ENCODE results near the gene AGBL3.

DNA sequence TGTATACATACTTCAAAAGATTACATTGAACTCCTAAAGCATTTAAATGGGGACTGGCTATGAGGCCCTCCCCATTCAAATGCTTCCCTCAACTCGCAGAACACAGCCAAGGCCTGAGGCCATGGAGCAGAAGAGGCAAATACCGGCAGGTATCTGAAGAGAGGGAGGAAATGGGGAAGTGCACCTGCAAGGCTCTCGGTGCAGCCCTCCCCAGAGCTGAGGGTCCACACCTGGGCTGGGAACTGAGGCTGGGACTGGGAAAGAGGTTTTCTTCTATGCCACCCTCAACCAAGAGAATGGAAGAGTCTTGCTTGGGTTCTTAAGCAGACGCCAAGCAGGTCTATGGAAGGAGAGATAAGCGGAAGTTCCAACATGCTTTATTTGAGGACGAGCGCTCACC is 197.2 kb downstream of the AGBL3 start:
- TF ChIP-seq, protein P1, sequence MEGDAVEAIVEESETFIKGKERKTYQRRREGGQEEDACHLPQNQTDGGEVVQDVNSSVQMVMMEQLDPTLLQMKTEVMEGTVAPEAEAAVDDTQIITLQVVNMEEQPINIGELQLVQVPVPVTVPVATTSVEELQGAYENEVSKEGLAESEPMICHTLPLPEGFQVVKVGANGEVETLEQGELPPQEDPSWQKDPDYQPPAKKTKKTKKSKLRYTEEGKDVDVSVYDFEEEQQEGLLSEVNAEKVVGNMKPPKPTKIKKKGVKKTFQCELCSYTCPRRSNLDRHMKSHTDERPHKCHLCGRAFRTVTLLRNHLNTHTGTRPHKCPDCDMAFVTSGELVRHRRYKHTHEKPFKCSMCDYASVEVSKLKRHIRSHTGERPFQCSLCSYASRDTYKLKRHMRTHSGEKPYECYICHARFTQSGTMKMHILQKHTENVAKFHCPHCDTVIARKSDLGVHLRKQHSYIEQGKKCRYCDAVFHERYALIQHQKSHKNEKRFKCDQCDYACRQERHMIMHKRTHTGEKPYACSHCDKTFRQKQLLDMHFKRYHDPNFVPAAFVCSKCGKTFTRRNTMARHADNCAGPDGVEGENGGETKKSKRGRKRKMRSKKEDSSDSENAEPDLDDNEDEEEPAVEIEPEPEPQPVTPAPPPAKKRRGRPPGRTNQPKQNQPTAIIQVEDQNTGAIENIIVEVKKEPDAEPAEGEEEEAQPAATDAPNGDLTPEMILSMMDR (IDR thresholded peaks at IDR 0.05; ENCODE audit: low read depth, low read length, missing input control): no peak
- TF ChIP-seq SP1 (IDR thresholded peaks at IDR 0.05) (no peak), FOXA1 (IDR thresholded peaks at IDR 0.05) (no peak), TAF1 (conservative IDR thresholded peaks at IDR 0.05) (no peak), GABPA (IDR thresholded peaks at IDR 0.05 in 1 of 2, conservative IDR thresholded peaks at IDR 0.05 in 1 of 2) (no peak)
- TF ChIP-seq, protein P2, sequence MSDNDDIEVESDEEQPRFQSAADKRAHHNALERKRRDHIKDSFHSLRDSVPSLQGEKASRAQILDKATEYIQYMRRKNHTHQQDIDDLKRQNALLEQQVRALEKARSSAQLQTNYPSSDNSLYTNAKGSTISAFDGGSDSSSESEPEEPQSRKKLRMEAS (IDR thresholded peaks at IDR 0.05): no peak
- TF ChIP-seq, protein P3, sequence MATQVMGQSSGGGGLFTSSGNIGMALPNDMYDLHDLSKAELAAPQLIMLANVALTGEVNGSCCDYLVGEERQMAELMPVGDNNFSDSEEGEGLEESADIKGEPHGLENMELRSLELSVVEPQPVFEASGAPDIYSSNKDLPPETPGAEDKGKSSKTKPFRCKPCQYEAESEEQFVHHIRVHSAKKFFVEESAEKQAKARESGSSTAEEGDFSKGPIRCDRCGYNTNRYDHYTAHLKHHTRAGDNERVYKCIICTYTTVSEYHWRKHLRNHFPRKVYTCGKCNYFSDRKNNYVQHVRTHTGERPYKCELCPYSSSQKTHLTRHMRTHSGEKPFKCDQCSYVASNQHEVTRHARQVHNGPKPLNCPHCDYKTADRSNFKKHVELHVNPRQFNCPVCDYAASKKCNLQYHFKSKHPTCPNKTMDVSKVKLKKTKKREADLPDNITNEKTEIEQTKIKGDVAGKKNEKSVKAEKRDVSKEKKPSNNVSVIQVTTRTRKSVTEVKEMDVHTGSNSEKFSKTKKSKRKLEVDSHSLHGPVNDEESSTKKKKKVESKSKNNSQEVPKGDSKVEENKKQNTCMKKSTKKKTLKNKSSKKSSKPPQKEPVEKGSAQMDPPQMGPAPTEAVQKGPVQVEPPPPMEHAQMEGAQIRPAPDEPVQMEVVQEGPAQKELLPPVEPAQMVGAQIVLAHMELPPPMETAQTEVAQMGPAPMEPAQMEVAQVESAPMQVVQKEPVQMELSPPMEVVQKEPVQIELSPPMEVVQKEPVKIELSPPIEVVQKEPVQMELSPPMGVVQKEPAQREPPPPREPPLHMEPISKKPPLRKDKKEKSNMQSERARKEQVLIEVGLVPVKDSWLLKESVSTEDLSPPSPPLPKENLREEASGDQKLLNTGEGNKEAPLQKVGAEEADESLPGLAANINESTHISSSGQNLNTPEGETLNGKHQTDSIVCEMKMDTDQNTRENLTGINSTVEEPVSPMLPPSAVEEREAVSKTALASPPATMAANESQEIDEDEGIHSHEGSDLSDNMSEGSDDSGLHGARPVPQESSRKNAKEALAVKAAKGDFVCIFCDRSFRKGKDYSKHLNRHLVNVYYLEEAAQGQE (IDR thresholded peaks at IDR 0.05): no peak
- TF ChIP-seq, protein P4, sequence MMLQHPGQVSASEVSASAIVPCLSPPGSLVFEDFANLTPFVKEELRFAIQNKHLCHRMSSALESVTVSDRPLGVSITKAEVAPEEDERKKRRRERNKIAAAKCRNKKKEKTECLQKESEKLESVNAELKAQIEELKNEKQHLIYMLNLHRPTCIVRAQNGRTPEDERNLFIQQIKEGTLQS (IDR thresholded peaks at IDR 0.05): no peak
- TF ChIP-seq, protein P5, sequence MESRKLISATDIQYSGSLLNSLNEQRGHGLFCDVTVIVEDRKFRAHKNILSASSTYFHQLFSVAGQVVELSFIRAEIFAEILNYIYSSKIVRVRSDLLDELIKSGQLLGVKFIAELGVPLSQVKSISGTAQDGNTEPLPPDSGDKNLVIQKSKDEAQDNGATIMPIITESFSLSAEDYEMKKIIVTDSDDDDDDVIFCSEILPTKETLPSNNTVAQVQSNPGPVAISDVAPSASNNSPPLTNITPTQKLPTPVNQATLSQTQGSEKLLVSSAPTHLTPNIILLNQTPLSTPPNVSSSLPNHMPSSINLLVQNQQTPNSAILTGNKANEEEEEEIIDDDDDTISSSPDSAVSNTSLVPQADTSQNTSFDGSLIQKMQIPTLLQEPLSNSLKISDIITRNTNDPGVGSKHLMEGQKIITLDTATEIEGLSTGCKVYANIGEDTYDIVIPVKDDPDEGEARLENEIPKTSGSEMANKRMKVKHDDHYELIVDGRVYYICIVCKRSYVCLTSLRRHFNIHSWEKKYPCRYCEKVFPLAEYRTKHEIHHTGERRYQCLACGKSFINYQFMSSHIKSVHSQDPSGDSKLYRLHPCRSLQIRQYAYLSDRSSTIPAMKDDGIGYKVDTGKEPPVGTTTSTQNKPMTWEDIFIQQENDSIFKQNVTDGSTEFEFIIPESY (IDR thresholded peaks at IDR 0.05): no peak

Data from liver (tissue), 3 donors.